Measurements from ENCODE around the gene CDK5RAP3.

The CDK5RAP3 gene

DNA sequence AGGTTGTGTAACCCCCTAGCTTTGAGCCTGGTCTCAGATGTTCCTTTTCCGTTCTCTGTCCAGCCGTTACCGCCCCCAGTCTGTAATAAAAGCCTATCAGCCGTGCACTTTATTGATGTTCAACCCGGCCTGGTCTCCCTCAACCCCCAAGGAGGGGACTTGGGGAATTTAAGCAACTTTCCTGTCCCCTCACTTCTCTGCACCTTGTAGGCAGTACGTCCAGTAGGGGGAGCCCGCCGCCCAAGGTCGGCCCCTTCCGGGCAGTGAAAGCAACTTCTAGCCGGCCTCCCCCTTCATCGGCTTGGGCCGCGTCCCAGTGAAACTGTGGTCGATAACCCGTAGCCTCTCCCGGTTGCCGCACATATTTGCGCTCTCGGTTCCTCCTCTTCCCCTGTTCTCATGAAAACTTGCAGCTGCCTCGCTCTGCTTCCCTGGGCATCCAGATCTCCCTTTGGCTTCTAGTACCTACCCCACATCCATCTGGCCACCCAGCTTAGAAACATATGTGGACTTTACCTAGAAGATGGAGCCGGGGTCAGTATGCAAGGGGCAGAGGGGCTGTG, 21.6 kb upstream of the CDK5RAP3 start:
- peak; percentile 39 for FAIRE-seq

DNA sequence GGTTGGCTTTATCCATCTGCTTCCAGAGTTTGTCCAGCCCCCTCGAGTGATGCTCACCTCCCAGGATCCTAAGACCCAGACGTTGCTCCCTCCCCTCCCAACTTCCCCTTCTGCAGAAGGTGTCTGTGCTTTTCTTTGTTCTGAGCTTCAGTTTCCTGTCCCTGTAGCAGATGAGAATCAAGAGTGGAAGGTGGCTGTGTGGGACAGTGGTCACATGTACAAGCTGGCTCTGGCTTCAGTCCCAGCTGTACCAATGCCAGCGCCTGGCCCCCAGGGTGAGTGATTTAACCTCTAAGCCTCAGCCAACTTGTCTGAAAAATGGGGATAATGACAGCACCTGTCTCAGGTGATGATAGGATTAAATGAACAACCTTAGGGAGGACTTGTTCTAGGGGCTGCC, 21.0 kb upstream of the CDK5RAP3 start:
- FAIRE-seq = no peak

DNA sequence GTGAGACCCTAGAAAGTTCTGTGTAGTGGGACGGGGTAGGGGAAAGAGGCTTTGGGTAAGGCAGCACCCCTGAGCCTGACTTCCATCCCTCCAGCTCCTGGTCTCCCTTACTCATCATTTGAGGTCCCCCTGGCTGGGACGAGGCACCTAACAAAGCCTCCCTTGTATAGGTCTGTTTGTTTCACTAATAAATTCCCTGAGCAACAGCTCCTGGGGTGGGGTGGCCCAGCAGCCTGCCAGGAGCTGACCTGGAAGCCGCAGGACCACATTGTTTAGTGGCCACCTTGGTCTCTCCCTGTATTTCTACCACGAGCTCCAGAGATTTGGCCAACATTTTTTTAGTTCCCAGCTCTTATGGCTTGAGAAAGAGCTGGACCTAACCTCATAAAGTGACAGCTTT, 20.5 kb upstream of the CDK5RAP3 start:
- FAIRE-seq = no peak

DNA sequence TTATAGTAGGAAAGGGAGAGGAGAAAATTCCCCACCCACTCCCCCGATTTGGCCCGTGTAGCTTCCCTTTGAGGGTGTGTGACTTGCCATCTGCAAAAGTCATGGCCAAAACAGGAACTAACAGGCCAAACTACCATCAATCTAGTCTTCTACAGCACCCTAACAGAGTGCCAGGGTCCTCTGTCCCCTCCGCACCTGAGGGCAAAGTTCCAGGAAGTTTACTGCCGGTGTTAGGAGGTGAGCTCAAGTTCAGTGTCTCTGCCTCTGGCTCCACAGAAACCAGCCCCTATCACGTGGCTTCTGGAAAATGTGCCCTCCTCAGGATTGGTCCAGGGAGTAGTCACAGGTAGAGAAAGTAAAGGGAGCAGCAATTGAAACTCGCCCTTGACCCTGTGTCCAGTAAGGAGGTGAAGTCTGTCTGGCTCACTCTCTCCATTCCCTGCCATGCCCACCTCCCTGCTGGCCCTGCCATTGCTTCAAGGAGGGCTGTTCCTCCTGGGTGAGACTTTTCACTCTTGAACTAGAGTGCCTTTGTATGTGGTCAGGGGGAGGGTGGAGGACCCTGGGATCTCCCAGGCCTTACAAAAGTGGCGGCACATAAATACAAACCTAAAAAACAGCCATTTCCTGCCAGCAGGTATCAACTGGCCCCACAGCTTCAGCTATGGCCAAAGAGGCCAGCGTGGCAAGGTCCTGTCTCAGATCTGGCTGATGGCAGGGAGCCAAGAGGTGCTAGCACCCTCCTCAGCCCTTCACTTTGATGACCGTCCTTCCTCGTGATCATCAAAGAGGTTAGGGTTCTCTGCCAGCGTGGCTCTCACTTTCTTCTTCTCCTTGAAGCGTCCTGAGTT, 18.5 kb upstream of the CDK5RAP3 start:
- no peak for FAIRE-seq

DNA sequence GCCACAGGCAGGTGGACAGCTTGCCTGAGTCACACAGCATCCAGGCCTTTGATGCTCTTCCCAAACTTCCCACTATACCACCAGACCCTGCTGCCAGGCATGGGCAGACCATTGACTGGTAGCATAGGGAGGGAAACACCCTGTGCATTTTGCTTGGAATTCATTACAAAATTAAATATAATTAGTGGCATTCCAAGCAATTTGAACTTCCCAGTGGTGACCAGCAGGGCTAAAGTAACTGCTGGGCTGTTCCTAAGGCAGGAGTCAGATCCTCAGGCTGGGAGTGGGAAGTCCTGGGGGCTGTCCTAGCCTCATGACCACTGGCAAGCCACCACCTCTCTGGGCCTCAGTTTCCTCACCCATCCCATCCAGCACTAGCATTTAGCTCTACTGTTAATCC, 17.0 kb upstream of the CDK5RAP3 start:
- FAIRE-seq = no peak

DNA sequence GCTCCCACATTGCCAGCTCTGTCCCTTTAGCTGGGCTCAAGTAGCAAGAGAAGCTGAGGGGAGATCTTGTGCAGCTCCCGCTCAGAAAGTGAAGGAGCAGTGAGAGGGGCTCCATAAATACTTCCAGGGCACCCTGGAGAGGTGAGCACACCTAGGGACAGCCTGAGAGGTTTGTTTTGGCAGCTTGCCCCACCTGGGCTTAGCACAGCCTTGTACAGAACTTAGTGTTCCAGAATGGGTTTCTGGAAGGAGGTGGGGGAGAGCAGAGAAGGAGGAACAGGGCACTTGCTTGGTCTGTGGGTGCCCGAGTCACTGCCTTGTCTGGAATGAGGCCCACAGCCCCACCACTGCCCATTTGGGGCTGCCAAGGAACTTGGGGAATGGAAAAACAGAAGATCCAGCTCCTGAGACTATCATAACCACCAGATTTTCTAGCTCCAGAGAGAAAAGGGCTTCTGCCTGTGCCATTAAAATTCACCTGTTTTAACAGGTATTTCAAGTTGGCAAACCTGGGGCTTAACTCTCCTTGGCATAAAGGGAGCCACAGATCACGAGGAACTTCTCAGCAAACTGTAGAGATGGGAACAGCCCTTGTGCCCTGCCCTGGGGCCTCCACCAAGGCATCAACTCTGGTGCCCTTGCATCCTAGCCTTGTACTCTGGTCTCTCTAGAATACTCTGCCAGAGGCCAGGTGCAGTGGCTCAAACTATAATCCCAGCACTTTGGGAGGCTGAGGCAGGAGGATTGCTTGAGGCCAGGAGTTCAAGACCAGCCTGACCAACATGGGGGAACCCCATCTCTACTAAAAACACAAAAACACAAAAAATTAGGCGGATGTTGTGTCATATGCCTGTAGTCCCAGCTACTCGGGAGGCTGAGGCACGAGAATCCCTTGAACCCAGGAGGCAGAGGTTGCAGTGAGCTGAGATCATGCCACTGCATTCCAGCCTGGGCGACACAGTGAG, 15.1 kb upstream of the CDK5RAP3 start:
- no peak for FAIRE-seq

DNA sequence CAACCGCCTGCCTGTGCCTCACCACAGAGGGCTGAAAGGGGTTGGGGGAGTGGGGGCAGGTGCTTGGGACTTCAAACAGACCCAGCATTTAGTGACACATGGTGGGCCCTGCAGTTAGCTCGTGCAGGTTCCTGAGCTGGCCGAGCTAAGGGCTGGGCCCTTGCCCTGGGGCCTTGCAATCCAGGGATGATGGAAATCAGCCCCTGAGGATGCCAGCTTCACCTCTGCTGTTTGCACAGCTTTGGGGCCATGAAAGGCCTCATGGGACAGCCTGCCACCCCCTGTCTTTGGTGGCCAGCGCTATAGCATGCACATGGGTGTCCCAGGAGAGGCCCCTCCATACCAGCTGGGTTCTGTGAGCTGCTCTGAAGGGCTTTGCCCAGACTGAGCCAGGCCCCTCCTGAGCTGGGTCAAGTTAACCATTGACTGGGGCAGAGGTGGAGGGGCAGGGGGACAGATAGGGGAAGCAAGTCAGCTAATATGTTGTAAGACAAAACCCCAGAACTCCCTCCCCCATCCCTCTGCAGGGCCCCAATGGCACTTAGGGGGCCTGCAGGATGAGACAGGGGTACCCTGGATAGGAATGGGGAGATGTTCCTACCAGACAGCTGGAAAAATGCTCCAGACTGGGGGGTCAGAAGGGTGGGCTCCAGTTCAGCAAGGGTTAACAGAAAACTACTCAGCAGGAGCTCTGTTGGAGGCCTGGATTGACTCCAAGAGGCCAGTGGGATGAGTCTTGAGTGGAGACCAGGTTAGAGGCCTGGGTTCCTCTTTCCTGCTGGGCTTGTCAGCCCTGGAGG, 13.9 kb upstream of the CDK5RAP3 start:
- no peak for FAIRE-seq

DNA sequence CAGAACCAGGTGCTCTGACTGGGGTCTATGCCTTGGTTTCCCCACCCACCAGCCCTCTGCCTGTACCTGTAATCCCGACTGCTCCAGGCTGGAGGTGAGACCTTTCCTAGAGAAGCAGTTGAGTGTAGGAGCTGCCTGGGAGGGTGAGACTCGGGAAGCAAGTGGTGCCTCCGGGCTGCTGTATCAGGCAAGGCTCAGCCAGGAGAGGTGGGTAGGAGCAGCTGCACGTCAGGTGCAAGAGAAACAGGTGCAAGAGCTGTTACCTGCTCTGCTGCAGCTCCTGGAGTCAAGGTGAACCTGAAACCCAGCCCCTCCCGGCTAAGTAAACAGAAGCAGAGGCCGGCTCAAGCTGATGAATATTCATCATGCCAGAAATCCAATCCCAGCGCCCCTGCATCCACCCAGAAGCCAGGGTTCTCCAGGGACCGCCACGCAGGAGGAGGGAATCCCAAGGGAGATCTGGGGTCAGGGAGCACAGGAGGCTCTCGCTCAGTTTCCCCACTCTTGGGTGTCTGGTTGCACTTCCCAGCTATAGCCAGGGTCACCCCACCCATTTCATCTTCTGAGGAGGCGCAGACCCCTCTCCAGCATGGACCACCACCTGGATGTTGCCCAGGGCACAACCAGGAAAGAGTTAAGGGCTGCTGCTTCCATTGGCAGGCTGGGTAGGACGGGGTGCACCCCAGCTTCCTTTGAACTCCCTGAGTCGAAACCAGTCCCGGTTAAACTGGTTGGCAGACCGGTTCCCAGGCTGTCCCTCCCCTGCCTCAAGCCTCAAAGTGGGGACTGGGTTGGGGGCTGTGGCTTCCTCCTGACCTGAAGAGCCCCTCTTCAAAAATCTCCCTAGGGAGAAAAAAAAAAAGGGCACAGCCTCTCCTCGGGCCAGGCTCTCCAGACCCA, 13.1 kb upstream of the CDK5RAP3 start, which contains the start of gene PRR15L:
PRR15L (minus strand) TSS at position 293 of the 900 bp plus-strand sequence. CDS start 4,649 bp downstream, outside the sequence.
- no peak for FAIRE-seq

DNA sequence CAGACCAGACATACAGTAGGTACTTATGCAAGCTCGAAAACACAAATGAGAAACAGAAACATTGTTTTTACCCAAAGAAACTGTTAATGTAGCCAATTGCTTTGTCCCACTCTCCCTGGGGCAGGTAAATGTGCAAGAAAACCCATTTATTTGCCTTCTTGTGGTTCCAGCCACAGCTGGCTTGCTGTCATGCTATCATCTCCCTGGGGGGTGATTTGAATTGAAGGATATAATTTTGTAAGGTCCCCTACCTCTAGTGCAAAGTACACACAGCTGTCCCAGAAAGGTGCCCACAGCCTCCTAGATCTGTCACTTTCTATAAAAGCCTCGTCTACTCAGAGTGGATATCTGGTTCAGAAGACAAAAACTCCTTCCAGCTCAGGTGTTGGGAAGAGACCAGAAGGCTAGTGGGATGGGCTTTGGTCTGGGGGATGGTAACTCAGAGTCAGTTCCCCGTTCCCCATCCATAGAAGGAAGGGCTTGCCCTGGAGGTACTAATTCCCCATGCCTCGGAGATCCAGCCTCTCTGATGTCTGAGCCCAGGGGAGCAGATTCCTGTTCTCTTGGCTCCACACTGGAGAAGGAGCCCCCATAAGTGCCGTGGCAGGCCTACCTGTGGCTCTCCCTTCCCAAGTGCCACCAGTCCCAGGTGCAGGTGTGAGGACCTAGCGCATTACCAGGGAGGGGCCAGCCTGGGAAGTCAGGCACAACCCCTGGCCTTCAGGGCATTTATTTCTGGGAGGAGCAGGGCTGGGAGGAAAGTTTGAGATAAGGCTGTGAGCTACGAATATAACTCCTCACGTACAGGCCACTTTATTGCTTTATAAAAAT, 10.9 kb upstream of the CDK5RAP3 start:
- FAIRE-seq = no peak

DNA sequence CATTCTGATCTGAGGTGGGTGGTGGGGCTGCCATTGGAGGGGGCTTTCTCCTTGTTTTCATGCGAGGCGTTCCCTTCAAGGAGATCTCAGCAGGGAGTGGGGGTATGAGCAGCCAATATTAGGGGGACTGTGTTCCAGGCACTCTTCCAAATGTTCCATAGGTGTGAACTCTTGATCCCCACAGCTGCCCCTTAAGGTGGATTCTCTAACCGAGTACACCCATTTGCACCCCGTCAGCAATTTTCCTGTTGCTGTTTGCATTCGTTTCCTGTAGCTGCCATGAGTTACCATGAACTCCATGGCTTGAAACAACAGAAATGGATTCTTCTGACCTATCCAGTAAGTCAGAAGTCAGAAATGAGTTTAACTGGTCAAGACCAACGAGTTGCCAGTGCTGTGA, 9.5 kb upstream of the CDK5RAP3 start:
- FAIRE-seq = no peak

DNA sequence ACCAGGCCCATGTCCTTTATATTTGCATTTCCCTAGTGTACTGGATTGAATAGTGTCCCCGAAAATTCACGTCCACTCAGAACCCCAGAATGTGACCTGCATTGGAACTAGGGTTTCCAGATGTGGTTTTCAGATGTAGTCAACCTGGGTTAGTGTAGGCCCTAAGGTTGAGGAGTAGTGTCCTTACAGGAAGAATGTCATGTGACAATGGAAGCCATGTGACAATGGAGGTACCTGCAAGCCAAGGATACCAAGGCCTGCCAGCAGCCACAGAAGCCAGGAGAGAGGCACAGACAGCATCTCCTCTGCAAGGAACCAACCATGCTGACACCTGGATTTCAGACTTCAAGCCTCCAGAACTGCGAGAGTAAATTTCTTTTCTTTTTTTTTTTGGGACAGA, 8.0 kb upstream of the CDK5RAP3 start:
- no peak for FAIRE-seq

DNA sequence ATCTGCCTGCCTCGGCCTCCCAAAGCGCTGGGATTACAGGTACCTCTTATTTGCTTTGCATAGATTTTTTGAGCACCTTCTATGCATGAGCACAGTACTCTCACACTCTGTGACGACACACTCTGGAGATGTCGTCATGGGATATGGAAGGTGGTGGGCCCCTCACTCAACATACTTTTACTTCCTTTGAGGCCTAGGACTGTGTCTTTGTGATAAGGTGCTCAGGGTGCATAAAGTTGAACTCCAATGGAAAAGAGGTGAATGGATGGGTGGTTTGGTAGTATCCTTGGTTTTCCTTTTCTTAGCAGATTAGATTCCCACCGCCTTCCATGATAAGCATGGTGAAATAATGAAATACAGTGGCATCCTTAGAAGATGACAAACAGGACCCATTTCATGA, 6.1 kb upstream of the CDK5RAP3 start:
- no peak for FAIRE-seq

DNA sequence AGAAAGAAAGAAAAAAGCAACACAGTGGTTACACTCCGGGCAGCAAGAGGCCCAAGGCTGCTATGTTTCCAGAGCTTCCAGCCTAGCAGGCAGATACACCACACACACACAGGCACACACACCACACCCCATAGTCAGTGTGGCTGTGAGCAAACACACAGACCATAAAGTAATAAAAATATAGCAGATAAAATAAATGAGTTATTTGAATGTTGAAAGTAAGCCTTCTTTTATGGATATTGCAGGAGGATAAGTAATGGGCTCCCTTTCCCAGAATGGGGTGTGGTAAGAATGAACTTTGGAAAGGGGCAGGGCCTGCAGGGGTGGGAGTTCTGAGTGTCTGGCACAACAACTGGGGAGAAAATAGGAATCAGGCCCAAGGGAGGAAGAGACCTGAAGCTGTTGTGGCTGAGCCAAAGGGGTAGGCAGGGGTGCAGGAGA, 4.8 kb upstream of the CDK5RAP3 start:
- no peak for FAIRE-seq

DNA sequence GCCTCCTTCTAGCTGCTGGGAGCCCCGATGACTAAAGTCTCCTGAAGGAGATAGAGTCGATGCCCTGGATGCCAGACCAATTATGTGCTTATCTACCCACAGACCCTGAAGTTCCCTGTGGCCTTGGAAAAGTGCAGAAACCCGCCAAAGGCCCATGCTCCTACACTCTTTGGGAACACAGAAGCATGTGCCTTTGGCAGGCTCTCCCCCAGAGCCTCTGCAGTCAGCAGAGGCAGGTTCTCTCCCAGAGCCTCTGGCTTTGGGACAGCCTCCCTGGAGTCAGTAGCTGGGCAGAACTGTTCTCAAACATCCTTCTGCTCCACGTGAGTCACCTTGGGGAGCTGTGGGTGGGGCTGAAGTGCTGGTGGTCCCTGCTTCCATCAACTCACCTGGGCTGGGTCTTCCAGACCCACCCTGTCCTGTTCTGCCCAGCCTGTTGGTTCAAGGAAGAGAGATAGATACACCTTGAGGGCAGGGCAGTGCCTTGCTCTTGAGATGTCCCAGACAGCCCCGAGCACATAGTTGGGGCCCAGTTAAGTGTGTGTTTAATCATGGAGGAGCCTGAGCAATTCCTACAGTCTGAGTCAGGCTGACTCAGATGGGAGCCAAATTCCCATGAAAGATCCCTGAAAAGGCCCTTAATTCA, 3.2 kb upstream of the CDK5RAP3 start:
- FAIRE-seq = no peak

DNA sequence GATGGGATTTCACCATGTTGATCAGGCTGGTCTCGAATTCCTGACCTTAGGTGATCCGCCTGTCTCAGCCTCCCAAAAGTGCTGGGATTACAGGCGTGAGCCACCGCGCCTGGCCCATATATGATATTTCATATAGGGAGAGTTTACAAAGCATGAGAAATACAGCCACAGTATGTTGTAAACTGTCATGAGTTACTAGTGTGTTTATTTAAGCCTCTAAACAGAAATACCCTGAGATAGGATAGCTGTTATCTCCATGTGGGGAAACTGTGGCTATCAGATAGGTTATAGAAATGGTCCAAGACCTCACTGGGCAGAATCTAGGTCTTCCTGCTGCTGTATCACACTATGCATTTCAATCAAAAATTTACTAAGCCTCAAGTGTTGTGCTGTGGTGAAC, 2.1 kb upstream of the CDK5RAP3 start:
- FAIRE-seq = no peak

DNA sequence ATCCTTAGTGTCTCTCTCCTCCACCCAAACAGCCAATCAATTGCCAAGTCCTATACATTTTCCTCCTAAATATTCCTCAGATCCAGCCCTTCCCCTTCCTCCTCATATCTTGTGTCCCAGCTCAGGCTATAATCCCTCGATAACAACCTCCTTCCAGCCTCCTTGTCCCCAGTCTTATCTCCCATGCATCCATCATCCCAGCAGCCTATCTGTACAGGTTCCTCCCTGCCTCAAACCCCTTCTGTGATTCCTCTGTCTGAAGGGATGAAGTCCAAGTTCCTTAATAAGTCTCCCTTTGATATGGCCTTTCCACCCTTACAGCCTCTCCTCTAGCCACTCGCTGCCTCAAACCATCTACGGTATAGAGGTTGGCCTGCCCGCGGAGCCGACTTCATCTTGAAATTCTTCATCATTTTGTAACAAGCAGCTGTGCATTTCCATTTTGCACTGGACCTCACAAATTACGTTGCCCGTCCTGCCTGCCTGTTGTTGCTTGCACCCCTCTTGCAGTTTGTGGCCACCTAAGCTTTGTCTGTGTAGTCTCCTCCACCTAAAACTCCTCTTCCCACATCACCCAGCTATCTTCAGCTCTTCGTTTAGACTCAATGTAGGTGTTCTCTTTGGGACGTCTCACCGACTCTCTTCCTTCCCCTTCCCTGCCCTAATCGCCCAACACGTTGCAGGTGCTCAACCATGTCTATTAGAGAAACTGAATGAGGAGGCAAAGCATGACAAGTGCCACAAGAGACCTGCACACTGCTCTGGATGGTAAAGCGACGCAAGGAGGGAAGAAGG, 786 bp upstream of the CDK5RAP3 start:
- FAIRE-seq = no peak

DNA sequence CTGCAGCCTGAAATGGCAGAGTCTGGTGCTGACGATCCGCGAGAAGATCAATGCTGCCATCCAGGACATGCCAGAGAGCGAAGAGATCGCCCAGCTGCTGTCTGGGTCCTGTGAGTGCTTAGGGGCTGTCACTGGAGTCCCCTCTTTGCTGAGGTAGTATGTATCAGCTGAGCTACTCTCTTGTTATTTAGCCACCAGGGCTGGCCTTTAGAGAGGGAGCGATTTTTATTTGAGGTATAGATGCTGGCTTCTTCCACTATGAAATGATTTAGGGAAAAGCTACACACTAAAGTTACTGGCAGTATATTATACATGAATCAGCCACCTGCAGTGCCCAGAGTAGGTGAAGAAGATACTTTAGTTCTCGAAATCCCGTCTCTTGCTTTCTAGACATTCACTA, 2.6 kb downstream of the CDK5RAP3 start:
- FAIRE-seq = no peak

DNA sequence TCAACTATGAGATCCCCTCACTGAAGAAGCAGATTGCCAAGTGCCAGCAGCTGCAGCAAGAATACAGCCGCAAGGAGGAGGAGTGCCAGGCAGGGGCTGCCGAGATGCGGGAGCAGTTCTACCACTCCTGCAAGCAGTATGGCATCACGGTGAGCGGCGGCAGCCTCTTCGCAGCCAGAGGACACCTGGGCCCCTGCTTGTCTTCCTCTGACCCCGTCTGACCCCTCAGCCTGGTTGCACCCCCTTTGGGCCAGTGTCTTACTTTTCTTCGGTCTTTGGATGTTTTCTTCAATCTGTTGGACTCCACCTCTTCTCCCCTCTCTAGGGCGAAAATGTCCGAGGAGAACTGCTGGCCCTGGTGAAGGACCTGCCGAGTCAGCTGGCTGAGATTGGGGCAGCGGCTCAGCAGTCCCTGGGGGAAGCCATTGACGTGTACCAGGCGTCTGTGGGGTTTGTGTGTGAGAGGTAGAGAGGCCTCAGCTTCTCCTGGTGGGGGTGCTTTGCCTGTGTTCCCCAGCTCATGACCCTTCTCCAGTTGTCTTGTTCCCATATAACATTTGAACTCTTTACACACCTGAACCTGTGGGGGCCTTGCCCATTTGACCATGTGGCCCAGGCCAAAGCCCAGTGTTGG, 4.4 kb downstream of the CDK5RAP3 start:
- no peak for FAIRE-seq

DNA sequence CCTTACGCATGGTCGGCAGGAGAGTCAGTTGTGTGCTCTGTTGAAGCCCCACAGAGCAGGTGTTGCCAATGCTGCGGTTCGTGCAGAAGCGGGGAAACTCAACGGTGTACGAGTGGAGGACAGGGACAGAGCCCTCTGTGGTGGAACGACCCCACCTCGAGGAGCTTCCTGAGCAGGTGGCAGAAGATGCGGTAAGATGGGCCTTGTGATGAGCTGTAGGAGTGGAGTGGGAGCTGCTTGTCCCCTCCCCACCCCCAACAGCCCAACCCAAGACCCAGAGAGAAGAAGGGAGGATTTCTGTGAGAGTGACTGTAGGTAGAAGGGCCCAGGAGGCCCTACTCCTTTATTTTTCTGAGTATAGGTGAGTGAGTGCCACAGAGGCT, 4.9 kb downstream of the CDK5RAP3 start:
- no peak for FAIRE-seq
